ENCODE data around the gene CALY. TPM values are rescaled to one million over a fixed set of nuclear protein-coding genes. Genes with fewer than 3 reads are reported as not detected.

Gene CALY
- polyA plus RNA-seq, 2 donors = 0.05 to 0.12 TPM

DNA sequence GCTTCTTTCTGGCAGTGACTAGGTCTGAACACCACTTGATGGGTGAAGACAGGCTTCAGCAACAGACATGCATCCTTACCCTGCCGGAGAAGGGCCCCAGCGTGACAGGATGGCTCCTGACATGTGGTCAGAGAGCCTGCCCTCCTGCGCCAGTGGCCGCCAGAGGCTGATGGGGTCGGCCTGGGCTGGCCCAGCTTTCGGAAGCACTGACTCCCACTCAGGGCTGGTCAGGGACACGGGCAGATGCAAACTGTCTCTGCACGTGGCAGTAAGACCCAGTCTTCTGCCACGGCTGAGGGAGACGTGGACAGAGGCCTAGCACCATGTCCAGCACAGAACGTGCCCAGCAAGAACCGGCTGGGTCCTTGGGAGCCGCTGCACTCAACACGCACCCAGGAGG is 38.2 kb downstream of the CALY start:
- no peak overlapping the region for H3K27ac ChIP-seq (ENCODE audit: low read depth in 2 of 2, low read length in 1 of 2)
- H3K36me3 ChIP-seq (ENCODE audit: control insufficient read depth in 2 of 2, insufficient read depth in 2 of 2, low read length in 1 of 2) = peaks cover 26 to 62% of the 10 kb centered on the region in 2 donors
- H3K4me3 ChIP-seq (ENCODE audit: low read depth in 1 of 2, low read length in 2 of 2) = no peak overlapping the region
- H3K4me1 ChIP-seq (ENCODE audit: control insufficient read depth in 2 of 2, insufficient read depth in 2 of 2, low read length in 1 of 2) = peaks cover 0 to 12% of the 10 kb centered on the region in 2 donors
- no peaks in the 10 kb centered on the region for H3K27me3 ChIP-seq (ENCODE audit: control insufficient read depth in 1 of 2, insufficient read depth in 2 of 2, low read length in 2 of 2)
- no peaks in the 10 kb centered on the region for H3K9me3 ChIP-seq (ENCODE audit: control insufficient read depth in 2 of 2, insufficient read depth in 1 of 2, low read depth in 1 of 2, low read length in 1 of 2)
- WGBS, 2 donors = 93 to 94% methylated on average over 14 of the region's 14 CpGs

DNA sequence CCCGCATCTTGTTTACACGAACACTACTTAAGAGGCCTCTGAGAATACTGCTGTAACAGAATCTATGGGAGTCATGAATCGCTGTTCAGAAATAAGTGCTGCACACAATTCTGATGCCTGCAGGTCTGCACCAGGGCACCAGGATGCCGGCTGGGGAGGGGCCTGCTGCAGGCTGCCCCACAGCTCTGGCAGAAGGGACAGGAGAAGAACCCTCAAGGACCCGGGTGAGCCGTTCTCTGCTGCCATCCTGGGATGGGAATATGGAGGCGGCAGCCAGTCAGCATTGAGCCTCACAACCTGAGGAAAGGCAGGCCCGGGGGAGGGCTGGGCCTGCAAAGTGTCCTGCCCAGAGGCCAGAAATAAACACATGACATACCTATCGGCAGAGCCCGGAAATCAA is 39.2 kb downstream of the CALY start:
- H3K27me3 ChIP-seq (ENCODE audit: control insufficient read depth in 1 of 2, insufficient read depth in 2 of 2, low read length in 2 of 2) = no peaks in the 10 kb centered on the region
- H3K4me1 ChIP-seq (ENCODE audit: control insufficient read depth in 2 of 2, insufficient read depth in 2 of 2, low read length in 1 of 2) = peaks cover 0 to 7% of the 10 kb centered on the region in 2 donors
- no peak overlapping the region for H3K4me3 ChIP-seq (ENCODE audit: low read depth in 1 of 2, low read length in 2 of 2)
- H3K27ac ChIP-seq (ENCODE audit: low read depth in 2 of 2, low read length in 1 of 2) = no peak overlapping the region
- no peaks in the 10 kb centered on the region for H3K9me3 ChIP-seq (ENCODE audit: control insufficient read depth in 2 of 2, insufficient read depth in 1 of 2, low read depth in 1 of 2, low read length in 1 of 2)
- WGBS, 2 donors = 94 to 97% methylated on average over 10 of the region's 10 CpGs
- H3K36me3 ChIP-seq (ENCODE audit: control insufficient read depth in 2 of 2, insufficient read depth in 2 of 2, low read length in 1 of 2) = peaks cover 33 to 64% of the 10 kb centered on the region in 2 donors

DNA sequence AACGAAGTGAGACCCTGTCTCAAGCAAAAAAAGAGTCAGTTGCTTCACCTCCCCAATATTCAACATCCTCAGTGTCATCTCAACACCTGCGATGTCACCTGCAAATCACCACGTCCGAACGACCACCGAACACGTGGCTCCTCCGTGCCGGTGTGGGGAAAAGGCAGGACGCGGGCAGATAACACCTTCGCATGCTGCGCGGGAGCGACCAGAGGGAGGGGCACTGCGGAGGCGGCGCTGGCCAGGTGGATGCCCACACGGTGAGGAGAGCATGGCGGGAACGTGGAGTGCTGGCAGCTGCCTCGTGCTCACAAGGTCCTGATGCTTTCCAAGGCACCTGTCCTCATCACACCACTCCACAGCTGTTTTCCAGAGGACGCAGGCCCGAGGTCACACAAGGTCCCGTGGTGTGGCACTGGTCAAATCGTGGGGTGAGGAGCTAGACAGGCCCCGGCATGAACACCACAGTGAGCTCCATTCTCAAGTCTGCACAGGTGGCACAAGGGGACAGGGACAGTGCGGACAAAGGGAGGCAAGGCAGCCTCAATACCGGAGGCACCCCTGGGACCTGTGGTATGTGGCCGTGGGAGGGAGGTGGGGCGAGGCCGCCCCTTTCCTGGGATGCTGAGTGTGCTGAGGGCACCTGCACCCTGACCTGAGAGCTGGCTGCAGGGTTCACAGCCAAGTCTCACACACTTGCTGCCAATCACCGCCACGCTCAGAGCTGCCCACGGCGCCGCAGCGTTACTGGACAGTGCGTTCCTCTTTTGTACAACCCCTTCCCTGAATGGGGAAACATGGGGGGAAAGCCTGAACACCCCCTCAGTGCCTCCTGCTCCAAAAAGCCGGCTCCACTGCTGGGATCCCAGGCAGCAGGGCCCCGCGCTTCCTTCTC is 41.0 kb downstream of the CALY start:
- no peaks in the 10 kb centered on the region for H3K9me3 ChIP-seq (ENCODE audit: control insufficient read depth in 2 of 2, insufficient read depth in 1 of 2, low read depth in 1 of 2, low read length in 1 of 2)
- no peak overlapping the region for H3K4me3 ChIP-seq (ENCODE audit: low read depth in 1 of 2, low read length in 2 of 2)
- peaks cover 33 to 57% of the 10 kb centered on the region in 2 donors for H3K36me3 ChIP-seq (ENCODE audit: control insufficient read depth in 2 of 2, insufficient read depth in 2 of 2, low read length in 1 of 2)
- 94% methylated on average over 42 of the region's 42 CpGs for WGBS, 2 donors
- no peaks in the 10 kb centered on the region for H3K27me3 ChIP-seq (ENCODE audit: control insufficient read depth in 1 of 2, insufficient read depth in 2 of 2, low read length in 2 of 2)
- peaks cover 0 to 3% of the 10 kb centered on the region in 2 donors for H3K4me1 ChIP-seq (ENCODE audit: control insufficient read depth in 2 of 2, insufficient read depth in 2 of 2, low read length in 1 of 2)
- H3K27ac ChIP-seq (ENCODE audit: low read depth in 2 of 2, low read length in 1 of 2) = no peak overlapping the region

DNA sequence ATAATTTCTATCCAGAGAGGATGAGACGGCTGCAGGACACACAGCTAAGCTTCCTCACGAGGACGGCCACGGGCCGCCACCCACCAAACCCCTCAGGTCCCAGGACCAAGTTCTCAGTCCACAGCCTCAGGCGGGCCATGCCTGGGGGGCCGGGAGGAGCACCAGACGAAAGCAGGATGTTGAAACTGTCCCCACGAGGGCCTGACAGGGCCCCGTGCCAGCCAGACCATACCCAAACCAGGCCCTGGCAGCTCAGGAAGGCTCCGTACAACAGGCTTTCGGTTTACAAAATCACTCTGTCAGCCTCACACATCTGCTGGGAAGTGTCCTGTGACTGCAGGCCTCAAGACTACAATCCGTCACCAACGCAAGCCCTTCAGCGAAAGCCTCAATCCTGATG is 42.5 kb downstream of the CALY start:
- Histone ChIP-seq H3K4me3 (ENCODE audit: low read depth in 1 of 2, low read length in 2 of 2) (no peak overlapping the region), H3K27me3 (ENCODE audit: control insufficient read depth in 1 of 2, insufficient read depth in 2 of 2, low read length in 2 of 2) (no peaks in the 10 kb centered on the region), H3K27ac (ENCODE audit: low read depth in 2 of 2, low read length in 1 of 2) (no peak overlapping the region), H3K4me1 (ENCODE audit: control insufficient read depth in 2 of 2, insufficient read depth in 2 of 2, low read length in 1 of 2) (peaks cover 0 to 3% of the 10 kb centered on the region in 2 donors), H3K9me3 (ENCODE audit: control insufficient read depth in 2 of 2, insufficient read depth in 1 of 2, low read depth in 1 of 2, low read length in 1 of 2) (no peaks in the 10 kb centered on the region), H3K36me3 (ENCODE audit: control insufficient read depth in 2 of 2, insufficient read depth in 2 of 2, low read length in 1 of 2) (peaks cover 32 to 61% of the 10 kb centered on the region in 2 donors)
- WGBS, 2 donors = 84 to 87% methylated on average over 15 of the region's 15 CpGs

DNA sequence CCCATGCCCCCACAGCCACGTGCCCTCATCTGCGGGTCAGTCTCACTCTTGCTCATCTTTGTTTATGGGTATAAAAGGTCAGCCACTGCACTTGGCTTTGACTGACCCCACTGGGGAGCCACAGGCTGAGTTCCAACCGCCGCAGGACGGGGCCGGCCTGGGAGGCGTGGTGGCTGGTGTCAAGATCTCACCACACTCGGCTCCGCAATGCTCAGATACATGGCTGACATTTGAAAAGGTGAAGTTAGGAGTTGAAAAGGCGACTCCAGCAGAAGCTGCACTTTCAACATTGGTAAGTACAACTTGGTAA is 42.9 kb downstream of the CALY start:
- 92 to 96% methylated on average over 10 of the region's 10 CpGs for WGBS, 2 donors
- Histone ChIP-seq H3K9me3 (ENCODE audit: control insufficient read depth in 2 of 2, insufficient read depth in 1 of 2, low read depth in 1 of 2, low read length in 1 of 2) (no peaks in the 10 kb centered on the region), H3K4me1 (ENCODE audit: control insufficient read depth in 2 of 2, insufficient read depth in 2 of 2, low read length in 1 of 2) (peaks cover 0 to 3% of the 10 kb centered on the region in 2 donors), H3K36me3 (ENCODE audit: control insufficient read depth in 2 of 2, insufficient read depth in 2 of 2, low read length in 1 of 2) (peaks cover 35 to 63% of the 10 kb centered on the region in 2 donors), H3K4me3 (ENCODE audit: low read depth in 1 of 2, low read length in 2 of 2) (no peak overlapping the region), H3K27me3 (ENCODE audit: control insufficient read depth in 1 of 2, insufficient read depth in 2 of 2, low read length in 2 of 2) (no peaks in the 10 kb centered on the region), H3K27ac (ENCODE audit: low read depth in 2 of 2, low read length in 1 of 2) (no peak overlapping the region)

DNA sequence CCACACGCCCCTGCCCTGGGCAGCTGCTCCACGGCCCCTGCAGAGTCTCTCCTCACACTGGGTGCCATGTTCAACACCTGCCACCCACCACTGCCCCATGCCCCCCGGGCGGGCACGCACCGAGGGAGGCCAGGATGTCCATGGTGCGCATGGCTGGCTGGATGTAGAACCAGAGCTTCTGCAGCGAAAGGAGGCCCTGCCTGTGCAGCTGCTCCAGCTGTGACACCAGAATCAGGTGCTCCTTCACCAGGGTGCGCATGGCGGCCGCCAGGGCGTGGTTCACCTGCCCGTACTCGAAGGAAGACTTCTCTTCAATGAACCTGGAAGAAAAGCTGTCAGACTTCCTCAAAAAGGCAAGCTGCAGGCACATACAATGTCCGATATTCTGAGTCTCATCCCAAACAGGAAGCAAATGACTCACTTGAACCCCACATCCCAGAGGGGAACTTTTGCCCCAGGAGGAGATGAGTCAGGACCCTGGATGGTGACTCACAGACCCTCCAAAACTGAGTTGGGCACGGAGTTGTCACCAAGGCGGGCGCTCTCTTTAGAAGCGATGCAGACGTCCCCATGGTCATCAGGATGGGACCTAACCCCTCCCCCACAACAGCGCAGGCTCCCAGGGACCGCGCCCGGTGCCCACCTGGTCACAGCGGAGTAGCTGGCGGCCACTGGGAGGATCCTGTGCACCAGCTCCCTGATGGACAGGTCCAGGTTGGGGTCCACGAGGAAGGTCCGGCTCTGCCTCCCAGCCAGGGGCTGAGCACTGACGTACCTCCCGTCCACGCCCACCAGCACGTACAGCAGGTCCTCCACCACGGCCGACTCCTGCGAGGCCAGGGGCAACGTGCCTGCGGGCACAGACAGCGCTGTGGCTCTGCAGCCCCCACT is 43.5 kb downstream of the CALY start:
- no peaks in the 10 kb centered on the region for H3K27me3 ChIP-seq (ENCODE audit: control insufficient read depth in 1 of 2, insufficient read depth in 2 of 2, low read length in 2 of 2)
- no peaks in the 10 kb centered on the region for H3K9me3 ChIP-seq (ENCODE audit: control insufficient read depth in 2 of 2, insufficient read depth in 1 of 2, low read depth in 1 of 2, low read length in 1 of 2)
- H3K4me1 ChIP-seq (ENCODE audit: control insufficient read depth in 2 of 2, insufficient read depth in 2 of 2, low read length in 1 of 2) = no peaks in the 10 kb centered on the region
- WGBS, 2 donors = 86 to 92% methylated on average over 38 of the region's 38 CpGs
- no peak overlapping the region for H3K27ac ChIP-seq (ENCODE audit: low read depth in 2 of 2, low read length in 1 of 2)
- H3K36me3 ChIP-seq (ENCODE audit: control insufficient read depth in 2 of 2, insufficient read depth in 2 of 2, low read length in 1 of 2) = peaks cover 34 to 63% of the 10 kb centered on the region in 2 donors
- no peak overlapping the region for H3K4me3 ChIP-seq (ENCODE audit: low read depth in 1 of 2, low read length in 2 of 2)

DNA sequence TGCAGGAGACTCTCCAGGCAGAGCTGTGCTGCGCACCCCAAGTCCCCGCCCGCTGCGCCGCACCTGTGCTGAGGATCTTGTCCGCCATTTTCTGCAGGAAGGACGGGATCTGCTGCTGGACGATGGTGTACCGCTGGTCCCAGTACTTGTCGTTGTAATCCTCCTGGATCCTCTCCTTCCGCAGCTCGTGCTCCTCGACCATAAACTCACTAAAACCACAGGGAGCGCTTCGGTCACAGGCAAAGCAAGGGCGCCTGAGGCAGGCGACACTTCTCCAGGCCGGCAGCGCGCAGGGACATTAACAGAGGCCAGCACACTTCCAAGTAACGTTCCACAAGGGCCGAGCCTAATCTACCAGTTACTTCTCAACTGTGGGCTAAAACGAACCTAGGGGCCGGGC is 46.9 kb downstream of the CALY start:
- Histone ChIP-seq H3K27ac (ENCODE audit: low read depth in 2 of 2, low read length in 1 of 2) (no peak overlapping the region), H3K4me3 (ENCODE audit: low read depth in 1 of 2, low read length in 2 of 2) (no peak overlapping the region), H3K4me1 (ENCODE audit: control insufficient read depth in 2 of 2, insufficient read depth in 2 of 2, low read length in 1 of 2) (no peaks in the 10 kb centered on the region), H3K27me3 (ENCODE audit: control insufficient read depth in 1 of 2, insufficient read depth in 2 of 2, low read length in 2 of 2) (no peaks in the 10 kb centered on the region), H3K36me3 (ENCODE audit: control insufficient read depth in 2 of 2, insufficient read depth in 2 of 2, low read length in 1 of 2) (peaks cover 32 to 57% of the 10 kb centered on the region in 2 donors), H3K9me3 (ENCODE audit: control insufficient read depth in 2 of 2, insufficient read depth in 1 of 2, low read depth in 1 of 2, low read length in 1 of 2) (no peaks in the 10 kb centered on the region)
- 93 to 97% methylated on average over 24 of the region's 24 CpGs for WGBS, 2 donors

DNA sequence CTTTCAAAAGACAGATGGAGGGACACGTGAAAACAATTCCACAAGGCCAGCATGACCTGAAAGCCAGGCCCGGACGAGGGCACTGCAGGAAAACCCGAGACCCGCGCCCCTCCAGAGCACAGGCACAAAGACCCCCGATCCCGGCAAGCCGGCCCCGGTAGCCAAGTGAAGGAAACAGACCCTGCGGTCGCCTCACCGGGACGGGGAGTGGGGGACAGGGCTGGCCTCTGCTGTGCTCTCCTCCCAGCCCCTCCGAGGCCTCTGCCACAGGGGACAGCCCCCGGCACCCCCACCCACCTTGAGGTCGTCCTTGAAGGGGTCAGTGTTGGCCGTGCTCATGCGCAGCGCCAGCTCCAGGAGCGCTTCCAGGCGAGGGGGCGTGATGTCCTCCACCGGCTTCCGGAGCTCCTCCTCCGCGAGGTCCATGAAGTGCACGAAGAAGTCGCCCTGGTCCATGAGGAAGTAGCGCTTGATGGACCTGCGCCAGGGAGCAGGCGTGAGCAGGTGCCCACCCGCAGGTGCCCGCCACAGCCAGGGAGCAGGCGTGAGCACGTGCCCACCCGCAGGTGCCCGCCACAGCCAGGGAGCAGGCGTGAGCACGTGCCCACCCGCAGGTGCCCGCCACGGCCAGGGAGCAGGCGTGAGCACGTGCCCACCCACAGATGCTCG is 48.7 kb downstream of the CALY start:
- no peak overlapping the region for H3K27ac ChIP-seq (ENCODE audit: low read depth in 2 of 2, low read length in 1 of 2)
- WGBS, 2 donors = 94% methylated on average over 46 of the region's 46 CpGs
- no peaks in the 10 kb centered on the region for H3K9me3 ChIP-seq (ENCODE audit: control insufficient read depth in 2 of 2, insufficient read depth in 1 of 2, low read depth in 1 of 2, low read length in 1 of 2)
- H3K4me1 ChIP-seq (ENCODE audit: control insufficient read depth in 2 of 2, insufficient read depth in 2 of 2, low read length in 1 of 2) = no peaks in the 10 kb centered on the region
- no peak overlapping the region for H3K4me3 ChIP-seq (ENCODE audit: low read depth in 1 of 2, low read length in 2 of 2)
- no peaks in the 10 kb centered on the region for H3K27me3 ChIP-seq (ENCODE audit: control insufficient read depth in 1 of 2, insufficient read depth in 2 of 2, low read length in 2 of 2)
- peaks cover 27 to 66% of the 10 kb centered on the region in 2 donors for H3K36me3 ChIP-seq (ENCODE audit: control insufficient read depth in 2 of 2, insufficient read depth in 2 of 2, low read length in 1 of 2)

DNA sequence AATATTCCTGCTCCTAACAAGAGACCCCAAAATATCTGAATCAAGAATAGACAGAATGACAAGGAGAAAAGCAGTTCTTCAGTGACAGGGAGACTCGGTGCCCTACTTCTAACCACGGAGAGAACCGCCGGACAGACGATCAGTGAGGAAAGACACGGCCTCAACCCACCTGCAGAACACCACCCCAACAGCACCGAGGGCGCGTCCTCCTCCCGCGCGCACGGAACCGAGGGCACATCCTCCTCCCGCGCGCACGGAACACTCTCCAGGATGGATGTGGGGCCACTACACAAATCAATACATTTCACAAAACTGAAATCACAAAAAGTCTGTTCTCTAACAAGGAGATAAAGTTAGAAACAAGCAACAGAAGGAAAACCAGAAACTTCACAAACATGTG is 50.3 kb downstream of the CALY start:
- no peaks in the 10 kb centered on the region for H3K9me3 ChIP-seq (ENCODE audit: control insufficient read depth in 2 of 2, insufficient read depth in 1 of 2, low read depth in 1 of 2, low read length in 1 of 2)
- H3K27ac ChIP-seq (ENCODE audit: low read depth in 2 of 2, low read length in 1 of 2) = no peak overlapping the region
- no peak overlapping the region for H3K4me3 ChIP-seq (ENCODE audit: low read depth in 1 of 2, low read length in 2 of 2)
- H3K27me3 ChIP-seq (ENCODE audit: control insufficient read depth in 1 of 2, insufficient read depth in 2 of 2, low read length in 2 of 2) = no peaks in the 10 kb centered on the region
- WGBS, 2 donors = 85 to 91% methylated on average over 18 of the region's 18 CpGs
- H3K4me1 ChIP-seq (ENCODE audit: control insufficient read depth in 2 of 2, insufficient read depth in 2 of 2, low read length in 1 of 2) = no peaks in the 10 kb centered on the region
- H3K36me3 ChIP-seq (ENCODE audit: control insufficient read depth in 2 of 2, insufficient read depth in 2 of 2, low read length in 1 of 2) = peaks cover 31 to 74% of the 10 kb centered on the region in 2 donors

Data from esophagus (tissue), 2 donors.